K562 (cell line): ENCODE measurements around the gene HMGA1. TPM values are rescaled to one million over a fixed set of nuclear protein-coding genes. Genes with fewer than 3 reads are reported as not detected.

Source experiments
- ARID1B ChIP-seq: fragments of 450-650 bp; IDR thresholded peaks from 2 replicates; pipeline ENCODE4 v1.6.1; 2016; ENCODE audit warnings: antibody characterized with exemption, mild to moderate bottlenecking, inconsistent platforms
- ETV1 ChIP-seq: fragments of 450-650 bp; conservative IDR thresholded peaks from 2 replicates; pipeline ENCODE4 v1.6.1; 2016; ENCODE audit warnings: missing genetic modification characterization, control low read depth, low read depth, missing compliant biosample characterization
- HNRNPUL1 ChIP-seq: fragments of 200-400 bp; formaldehyde crosslinking; IDR thresholded peaks from 2 replicates; pipeline ENCODE4 v1.6.1; 2017; ENCODE audit warnings: low read length
- HSF4 ChIP-seq: fragments of 250-450 bp; sonication (Bioruptor Pico); IDR thresholded peaks from 2 replicates; pipeline ENCODE4 v2.1.2; 2022; ENCODE audit warnings: mild to moderate bottlenecking, moderate library complexity, borderline replicate concordance
- JUN ChIP-seq, 2 experiments: sonication (generic) in 1 of 2; formaldehyde crosslinking in 1 of 2; IDR thresholded peaks; 2 replicates each; pipeline versions ENCODE4 v1.6.1 to v1.8.0; 2012 to 2022; ENCODE audit warnings: borderline replicate concordance in 2 of 2, mild to moderate bottlenecking in 2 of 2, improper control_type of control experiment in 1 of 2, low read depth in 1 of 2, low read length in 1 of 2, missing genetic modification reagents in 1 of 2
- KDM1A ChIP-seq, 2 experiments: fragments of 450-650 bp; IDR thresholded peaks; 2 replicates each; pipeline ENCODE4 v1.6.1; 2016; ENCODE audit warnings: mild to moderate bottlenecking in 2 of 2
- MYBL2 ChIP-seq, 2 experiments: fragments of 450-650 bp in 1 of 2; sonication (generic) in 1 of 2; formaldehyde crosslinking in 1 of 2; IDR thresholded peaks; 2 replicates each; pipeline versions ENCODE4 v1.6.1 to v1.8.1; 2017 to 2022; ENCODE audit warnings: borderline replicate concordance in 1 of 2, inconsistent platforms in 1 of 2, low read depth in 1 of 2, mild to moderate bottlenecking in 1 of 2, missing genetic modification reagents in 1 of 2, moderate library complexity in 1 of 2
- NR1H2 ChIP-seq: sonication (generic); formaldehyde crosslinking; IDR thresholded peaks from 2 replicates; pipeline ENCODE4 v1.4.0; 2020; ENCODE audit warnings: mild to moderate bottlenecking, missing genetic modification reagents
- RNF2 ChIP-seq: sonication (generic); IDR thresholded peaks from 2 replicates; pipeline ENCODE4 v1.6.1; 2016
- SMAD1 ChIP-seq: fragments of 150-350 bp; IDR thresholded peaks from 2 replicates; pipeline ENCODE4 v1.6.1; 2014; ENCODE audit warnings: low read length, low read depth; ENCODE audit not compliant: partially characterized antibody
- ZFPM2 ChIP-seq: fragments of 250-450 bp; sonication (Bioruptor Pico); IDR thresholded peaks from 2 replicates; pipeline ENCODE4 v1.5.1; 2022; ENCODE audit warnings: mild to moderate bottlenecking
- ZNF140 ChIP-seq: fragments of 250-450 bp; sonication (Bioruptor Pico); IDR thresholded peaks from 2 replicates; pipeline ENCODE4 v1.8.0; 2021; ENCODE audit warnings: moderate library complexity, mild to moderate bottlenecking, inconsistent platforms
- ZNF232 ChIP-seq: sonication (generic); formaldehyde crosslinking; IDR thresholded peaks from 2 replicates; pipeline ENCODE4 v1.8.0; 2022; ENCODE audit warnings: mild to moderate bottlenecking, missing genetic modification reagents
- ZNF239 ChIP-seq: fragments of 250-450 bp; sonication (Bioruptor Pico); IDR thresholded peaks from 2 replicates; pipeline ENCODE4 v1.4.0; 2020; ENCODE audit warnings: mild to moderate bottlenecking
- polyA plus RNA-seq, 8 experiments: library from polyadenylated mRNA; depleted of rRNA in 4 of 8; stranded (reverse) in 5 of 8; unstranded in 3 of 8; fragments of >200 nt; fragmentation: Nextera tagmentation in 2 of 8; fragmentation: Illumina TruSeq in 1 of 8; extraction: Ambion mirVana in 2 of 8; extraction: Trizol in 1 of 8; gene quantifications; 2 replicates each; pipeline versions ENCODE4 v1.2.1 to v1.2.3, GENCODE V29; 2011 to 2014; ENCODE audit warnings: inconsistent platforms in 1 of 8, missing spikeins in 1 of 8
- total RNA-seq, 7 experiments: library from RNA; depleted of rRNA in 6 of 7; stranded (reverse); fragments of >200 nt in 6 of 7; fragmentation: Illumina TruSeq in 2 of 7; extraction: Trizol in 2 of 7; gene quantifications; 2 replicates each; pipeline versions ENCODE4 v1.2.1 to v1.2.3, GENCODE V29; 2011 to 2021; ENCODE audit warnings: low replicate concordance in 1 of 7
- TF ChIP-seq, protein P1 (sequence below): fragments of 200-800 bp; sonication (Bioruptor generic); IDR thresholded peaks from 2 replicates; pipeline ENCODE4 v1.6.1; 2017; ENCODE audit warnings: missing genetic modification characterization, missing compliant biosample characterization
- TF ChIP-seq, protein P2 (sequence below): sonication (generic); formaldehyde crosslinking; IDR thresholded peaks from 2 replicates; pipeline ENCODE4 v1.8.1; 2023; ENCODE audit warnings: mild to moderate bottlenecking, missing genetic modification reagents
- TF ChIP-seq, protein P3 (sequence below): fragments of 450-650 bp; conservative IDR thresholded peaks from 2 replicates; pipeline ENCODE4 v1.6.1; 2016; ENCODE audit warnings: missing genetic modification characterization, low read depth, mild to moderate bottlenecking, control low read depth, missing compliant biosample characterization
- TF ChIP-seq, protein P4 (sequence below): fragments of 250-450 bp; sonication (Bioruptor Pico); IDR thresholded peaks from 2 replicates; pipeline ENCODE4 v1.8.0; 2022; ENCODE audit warnings: inconsistent platforms, mild to moderate bottlenecking, moderate library complexity, borderline replicate concordance
- TF ChIP-seq, protein P5 (sequence below): sonication (generic); formaldehyde crosslinking; IDR thresholded peaks from 2 replicates; pipeline ENCODE4 v1.8.1; 2023; ENCODE audit warnings: mild to moderate bottlenecking, missing genetic modification reagents

Gene HMGA1
- total and polyA plus RNA-seq, 9 of the 15 experiments (the other 6 are each of a cell fraction or from before 2014, with no cell fraction given), result 27.8 to 1,947 (median 594) TPM

DNA sequence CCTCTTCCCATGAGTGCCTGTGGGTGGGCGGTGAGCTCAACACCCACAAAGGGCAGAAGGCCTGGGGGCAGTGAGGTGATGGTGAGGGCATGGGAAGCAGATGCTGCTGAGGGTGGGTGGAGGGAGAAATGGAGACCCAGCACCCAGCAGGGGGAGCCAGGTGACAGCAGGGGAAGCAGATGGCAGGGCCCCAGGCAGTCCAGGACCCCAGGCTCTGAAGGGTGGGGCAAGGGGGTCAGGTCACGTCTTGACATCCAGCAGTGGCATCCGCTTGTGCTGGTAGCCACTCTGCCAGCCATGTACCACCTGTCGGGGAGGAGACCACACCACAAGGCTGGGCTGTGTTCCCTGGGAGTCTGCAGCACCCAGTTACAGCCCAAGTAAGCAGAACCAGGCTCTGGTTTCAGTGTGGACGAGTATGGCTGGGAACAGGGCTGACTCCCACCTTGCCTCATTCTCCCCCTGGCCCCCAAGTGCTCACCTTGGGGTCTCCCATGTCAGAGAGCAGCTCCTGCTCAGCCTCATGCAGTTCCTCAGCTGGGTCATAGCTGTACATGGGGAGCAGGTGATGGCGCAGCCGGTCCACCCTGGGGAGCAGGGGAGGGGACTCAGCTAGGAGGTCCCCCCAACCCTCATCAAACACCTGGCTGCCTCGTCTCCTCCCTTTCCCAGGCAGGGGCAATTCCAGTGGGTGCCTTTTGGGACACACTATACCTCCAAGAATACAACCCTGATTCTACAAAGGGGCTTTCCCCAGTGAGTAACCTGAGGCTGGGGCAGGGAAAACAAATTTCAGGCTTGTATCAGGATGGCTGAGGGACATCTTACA lies 10.1 kb downstream of the HMGA1 start (continued):
- TF ChIP-seq, protein P1, sequence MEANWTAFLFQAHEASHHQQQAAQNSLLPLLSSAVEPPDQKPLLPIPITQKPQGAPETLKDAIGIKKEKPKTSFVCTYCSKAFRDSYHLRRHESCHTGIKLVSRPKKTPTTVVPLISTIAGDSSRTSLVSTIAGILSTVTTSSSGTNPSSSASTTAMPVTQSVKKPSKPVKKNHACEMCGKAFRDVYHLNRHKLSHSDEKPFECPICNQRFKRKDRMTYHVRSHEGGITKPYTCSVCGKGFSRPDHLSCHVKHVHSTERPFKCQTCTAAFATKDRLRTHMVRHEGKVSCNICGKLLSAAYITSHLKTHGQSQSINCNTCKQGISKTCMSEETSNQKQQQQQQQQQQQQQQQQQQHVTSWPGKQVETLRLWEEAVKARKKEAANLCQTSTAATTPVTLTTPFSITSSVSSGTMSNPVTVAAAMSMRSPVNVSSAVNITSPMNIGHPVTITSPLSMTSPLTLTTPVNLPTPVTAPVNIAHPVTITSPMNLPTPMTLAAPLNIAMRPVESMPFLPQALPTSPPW (CRISPR knock-in tag), result peak; percentile 35
- TF ChIP-seq MYBL2 (IDR thresholded peaks at IDR 0.05; ENCODE audit: low read depth) (no peak), MYBL2 (CRISPR knock-in tag; IDR thresholded peaks at IDR 0.05; ENCODE audit: borderline replicate concordance) (no peak), KDM1A (IDR thresholded peaks at IDR 0.05) (peak; percentile 51 to 60; a peak in 2 of 4 replicates), ZNF239 (CRISPR knock-in tag) (no peak), SMAD1 (no peak), ZNF140 (CRISPR knock-in tag) (no peak), NR1H2 (CRISPR knock-in tag) (no peak), HSF4 (CRISPR knock-in tag) (no peak), HNRNPUL1 (no peak; the same call in 1 of the 2 replicates), ZNF232 (CRISPR knock-in tag) (no peak), JUN (IDR thresholded peaks at IDR 0.05; ENCODE audit: borderline replicate concordance, low read depth, low read length) (no peak), JUN (CRISPR knock-in tag; IDR thresholded peaks at IDR 0.05; ENCODE audit: borderline replicate concordance) (no peak), RNF2 (no peak), ARID1B (peak; percentile 58), ETV1 (no peak), ZFPM2 (0 out of 2 replicates have a peak, but pooled peaks have one; percentile 55)
- TF ChIP-seq, protein P2, sequence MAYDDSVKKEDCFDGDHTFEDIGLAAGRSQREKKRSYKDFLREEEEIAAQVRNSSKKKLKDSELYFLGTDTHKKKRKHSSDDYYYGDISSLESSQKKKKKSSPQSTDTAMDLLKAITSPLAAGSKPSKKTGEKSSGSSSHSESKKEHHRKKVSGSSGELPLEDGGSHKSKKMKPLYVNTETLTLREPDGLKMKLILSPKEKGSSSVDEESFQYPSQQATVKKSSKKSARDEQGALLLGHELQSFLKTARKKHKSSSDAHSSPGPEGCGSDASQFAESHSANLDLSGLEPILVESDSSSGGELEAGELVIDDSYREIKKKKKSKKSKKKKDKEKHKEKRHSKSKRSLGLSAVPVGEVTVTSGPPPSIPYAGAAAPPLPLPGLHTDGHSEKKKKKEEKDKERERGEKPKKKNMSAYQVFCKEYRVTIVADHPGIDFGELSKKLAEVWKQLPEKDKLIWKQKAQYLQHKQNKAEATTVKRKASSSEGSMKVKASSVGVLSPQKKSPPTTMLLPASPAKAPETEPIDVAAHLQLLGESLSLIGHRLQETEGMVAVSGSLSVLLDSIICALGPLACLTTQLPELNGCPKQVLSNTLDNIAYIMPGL, result no peak
- TF ChIP-seq, protein P3, sequence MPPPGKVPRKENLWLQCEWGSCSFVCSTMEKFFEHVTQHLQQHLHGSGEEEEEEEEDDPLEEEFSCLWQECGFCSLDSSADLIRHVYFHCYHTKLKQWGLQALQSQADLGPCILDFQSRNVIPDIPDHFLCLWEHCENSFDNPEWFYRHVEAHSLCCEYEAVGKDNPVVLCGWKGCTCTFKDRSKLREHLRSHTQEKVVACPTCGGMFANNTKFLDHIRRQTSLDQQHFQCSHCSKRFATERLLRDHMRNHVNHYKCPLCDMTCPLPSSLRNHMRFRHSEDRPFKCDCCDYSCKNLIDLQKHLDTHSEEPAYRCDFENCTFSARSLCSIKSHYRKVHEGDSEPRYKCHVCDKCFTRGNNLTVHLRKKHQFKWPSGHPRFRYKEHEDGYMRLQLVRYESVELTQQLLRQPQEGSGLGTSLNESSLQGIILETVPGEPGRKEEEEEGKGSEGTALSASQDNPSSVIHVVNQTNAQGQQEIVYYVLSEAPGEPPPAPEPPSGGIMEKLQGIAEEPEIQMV (tag), result no peak
- TF ChIP-seq, protein P4, sequence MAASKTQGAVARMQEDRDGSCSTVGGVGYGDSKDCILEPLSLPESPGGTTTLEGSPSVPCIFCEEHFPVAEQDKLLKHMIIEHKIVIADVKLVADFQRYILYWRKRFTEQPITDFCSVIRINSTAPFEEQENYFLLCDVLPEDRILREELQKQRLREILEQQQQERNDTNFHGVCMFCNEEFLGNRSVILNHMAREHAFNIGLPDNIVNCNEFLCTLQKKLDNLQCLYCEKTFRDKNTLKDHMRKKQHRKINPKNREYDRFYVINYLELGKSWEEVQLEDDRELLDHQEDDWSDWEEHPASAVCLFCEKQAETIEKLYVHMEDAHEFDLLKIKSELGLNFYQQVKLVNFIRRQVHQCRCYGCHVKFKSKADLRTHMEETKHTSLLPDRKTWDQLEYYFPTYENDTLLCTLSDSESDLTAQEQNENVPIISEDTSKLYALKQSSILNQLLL, result no peak
- TF ChIP-seq, protein P5, sequence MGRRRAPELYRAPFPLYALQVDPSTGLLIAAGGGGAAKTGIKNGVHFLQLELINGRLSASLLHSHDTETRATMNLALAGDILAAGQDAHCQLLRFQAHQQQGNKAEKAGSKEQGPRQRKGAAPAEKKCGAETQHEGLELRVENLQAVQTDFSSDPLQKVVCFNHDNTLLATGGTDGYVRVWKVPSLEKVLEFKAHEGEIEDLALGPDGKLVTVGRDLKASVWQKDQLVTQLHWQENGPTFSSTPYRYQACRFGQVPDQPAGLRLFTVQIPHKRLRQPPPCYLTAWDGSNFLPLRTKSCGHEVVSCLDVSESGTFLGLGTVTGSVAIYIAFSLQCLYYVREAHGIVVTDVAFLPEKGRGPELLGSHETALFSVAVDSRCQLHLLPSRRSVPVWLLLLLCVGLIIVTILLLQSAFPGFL (CRISPR knock-in tag), result no peak
